Measurements from ENCODE around the gene PLXNA4.

PLXNA4 gene

DNA sequence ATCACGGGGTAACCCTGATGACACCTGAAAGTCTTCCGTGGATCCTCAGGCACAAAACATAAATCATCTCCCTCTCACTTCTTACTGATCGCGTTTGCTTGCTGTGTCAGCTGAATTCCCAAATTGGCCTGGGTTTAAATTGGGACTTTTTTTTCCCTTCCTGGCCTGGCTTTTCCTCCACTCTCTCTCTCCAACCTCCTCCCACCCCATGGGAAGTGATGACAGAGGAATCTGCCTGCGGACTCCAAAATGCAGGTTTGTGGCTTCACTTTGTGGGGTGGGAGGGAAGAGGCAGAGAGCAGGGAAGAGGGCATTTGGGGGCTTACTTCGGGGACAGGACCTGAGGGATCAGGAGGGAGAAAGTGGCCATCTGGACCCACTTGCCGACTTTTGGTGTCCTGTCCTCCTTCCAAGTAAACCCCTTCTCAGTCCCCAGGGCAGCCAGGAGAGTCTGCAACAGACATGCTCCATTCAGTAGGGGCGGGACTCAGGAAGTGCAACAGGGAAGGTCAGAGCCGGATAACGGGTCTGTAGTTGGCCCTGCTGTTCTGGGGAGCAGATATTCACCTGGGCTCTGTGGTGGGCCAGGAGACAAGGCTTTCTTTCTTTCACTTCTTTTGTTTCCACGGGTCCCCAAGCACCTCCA, 172.7 kb downstream of the PLXNA4 start:
- Histone ChIP-seq H3K4me1 (ENCODE audit: control insufficient read depth, insufficient read depth, low read depth, low read length) (no peaks in the 10 kb centered on the region), H3K4ac (ENCODE audit: low read depth in 1 of 2, low read length in 2 of 2) (no peak overlapping the region), H3K14ac (ENCODE audit: low read length in 2 of 2) (no peak overlapping the region), H3K79me1 (replicated peaks; ENCODE audit: low read length, poor library complexity, severe bottlenecking) (no peaks in the 10 kb centered on the region), H3K4me3 (ENCODE audit: insufficient read depth in 1 of 2, low read depth in 1 of 2, low read length in 2 of 2) (peak overlapping the region in 1 of 2 experiments; percentile 54), H4K8ac (ENCODE audit: low read length) (no peak overlapping the region), H2BK5ac (ENCODE audit: low read depth, low read length, poor library complexity, severe bottlenecking) (no peak overlapping the region), H3K27ac (ENCODE audit: low read length, poor library complexity, severe bottlenecking) (no peak overlapping the region), H2AK5ac (ENCODE audit: low read length, severe bottlenecking) (no peak overlapping the region), H3K27me3 (ENCODE audit: control insufficient read depth in 1 of 2, insufficient read depth in 1 of 2, low read length in 2 of 2) (no peaks in the 10 kb centered on the region), H2BK12ac (ENCODE audit: low read length in 2 of 2) (no peak overlapping the region), H3K9me3 (ENCODE audit: control insufficient read depth, low read length) (no peaks in the 10 kb centered on the region), H3K23ac (ENCODE audit: low read length in 2 of 2) (no peak overlapping the region), H3K18ac (ENCODE audit: low read depth in 1 of 2, low read length in 2 of 2) (no peak overlapping the region), H3K9ac (ENCODE audit: low read length) (peak overlapping the region; percentile 55), H2AFZ (ENCODE audit: low read depth, low read length) (no peak overlapping the region), H3K36me3 (ENCODE audit: control insufficient read depth in 1 of 2, insufficient read depth in 2 of 2, low read depth in 1 of 2, low read length in 2 of 2) (no peaks in the 10 kb centered on the region), H3K4me2 (ENCODE audit: low read length, poor library complexity, severe bottlenecking) (no peak overlapping the region), H2BK15ac (ENCODE audit: low read depth, poor library complexity, severe bottlenecking) (no peak overlapping the region), H2BK120ac (ENCODE audit: low read depth, low read length) (no peak overlapping the region), H4K91ac (ENCODE audit: low read length) (no peak overlapping the region)
- no peak for DNase-seq
- 64% methylated on average over 10 of the region's 11 CpGs for WGBS

DNA sequence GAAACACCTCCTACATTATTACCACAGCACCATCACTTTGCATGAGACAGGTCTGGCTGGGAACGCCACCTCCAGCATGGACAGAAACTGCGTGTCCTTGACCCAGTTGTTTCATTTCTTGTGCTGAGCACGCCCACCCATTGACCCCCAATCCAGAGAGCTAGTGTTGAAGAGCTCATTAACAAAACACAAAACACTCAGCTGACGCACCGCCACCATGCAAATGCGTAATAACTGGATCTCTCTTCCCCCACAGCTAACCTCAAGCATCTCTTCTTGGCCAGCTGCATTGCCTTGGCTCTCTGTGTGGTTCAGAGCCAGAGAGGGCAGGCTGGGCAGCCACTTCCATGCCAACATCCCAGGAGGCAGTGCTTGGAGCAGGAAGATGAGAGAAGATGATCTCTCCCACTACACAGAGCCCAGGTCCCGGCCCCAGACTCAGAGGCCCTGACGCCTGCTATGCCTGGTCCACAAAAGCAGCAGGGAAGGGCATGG, 173.5 kb downstream of the PLXNA4 start:
- H4K8ac ChIP-seq (ENCODE audit: low read length): no peak overlapping the region
- H2AK5ac ChIP-seq (ENCODE audit: low read length, severe bottlenecking): no peak overlapping the region
- H3K4ac ChIP-seq (ENCODE audit: low read depth in 1 of 2, low read length in 2 of 2): no peak overlapping the region
- no peak overlapping the region for H2BK120ac ChIP-seq (ENCODE audit: low read depth, low read length)
- peak overlapping the region; percentile 18 for H4K91ac ChIP-seq (ENCODE audit: low read length)
- no peak overlapping the region for H2BK15ac ChIP-seq (ENCODE audit: low read depth, poor library complexity, severe bottlenecking)
- no peaks in the 10 kb centered on the region for H3K79me1 ChIP-seq (replicated peaks; ENCODE audit: low read length, poor library complexity, severe bottlenecking)
- no peak overlapping the region for H3K18ac ChIP-seq (ENCODE audit: low read depth in 1 of 2, low read length in 2 of 2)
- H2BK5ac ChIP-seq (ENCODE audit: low read depth, low read length, poor library complexity, severe bottlenecking): no peak overlapping the region
- H2BK12ac ChIP-seq (ENCODE audit: low read length in 2 of 2): no peak overlapping the region
- no peak for DNase-seq
- no peaks in the 10 kb centered on the region for H3K36me3 ChIP-seq (ENCODE audit: control insufficient read depth in 1 of 2, insufficient read depth in 2 of 2, low read depth in 1 of 2, low read length in 2 of 2)
- H3K23ac ChIP-seq (ENCODE audit: low read length in 2 of 2): no peak overlapping the region
- no peak overlapping the region for H3K14ac ChIP-seq (ENCODE audit: low read length in 2 of 2)
- no peak overlapping the region for H2AFZ ChIP-seq (ENCODE audit: low read depth, low read length)
- H3K9ac ChIP-seq (ENCODE audit: low read length): peak overlapping the region; percentile 55
- H3K4me3 ChIP-seq (ENCODE audit: insufficient read depth in 1 of 2, low read depth in 1 of 2, low read length in 2 of 2): peak overlapping the region in 1 of 2 experiments; percentile 54
- H3K27me3 ChIP-seq (ENCODE audit: control insufficient read depth in 1 of 2, insufficient read depth in 1 of 2, low read length in 2 of 2): no peaks in the 10 kb centered on the region
- H3K27ac ChIP-seq (ENCODE audit: low read length, poor library complexity, severe bottlenecking): no peak overlapping the region
- WGBS: 88% methylated on average over 7 of the region's 8 CpGs
- no peaks in the 10 kb centered on the region for H3K9me3 ChIP-seq (ENCODE audit: control insufficient read depth, low read length)
- no peak overlapping the region for H3K4me2 ChIP-seq (ENCODE audit: low read length, poor library complexity, severe bottlenecking)
- H3K4me1 ChIP-seq (ENCODE audit: control insufficient read depth, insufficient read depth, low read depth, low read length): no peaks in the 10 kb centered on the region

DNA sequence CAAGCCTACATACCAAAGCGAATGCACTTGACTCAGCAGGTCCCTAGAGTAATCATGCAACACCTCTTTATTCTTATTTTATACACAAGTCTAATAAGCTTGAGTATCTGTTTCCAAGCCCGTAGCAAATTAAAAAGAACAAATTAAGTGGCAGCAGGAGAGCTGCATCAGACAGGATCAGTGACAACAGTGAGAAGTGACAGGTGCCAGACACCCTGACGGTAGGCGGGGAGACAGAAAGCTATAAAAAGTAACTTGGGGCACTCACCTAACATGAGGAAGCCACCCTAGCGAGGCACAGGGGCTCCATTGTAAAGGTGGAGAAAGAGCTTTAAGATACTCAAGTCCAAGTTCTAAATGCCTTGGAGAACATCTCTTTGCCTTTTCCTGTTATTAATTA, 174.2 kb downstream of the PLXNA4 start:
- H3K27me3 ChIP-seq (ENCODE audit: control insufficient read depth in 1 of 2, insufficient read depth in 1 of 2, low read length in 2 of 2): no peaks in the 10 kb centered on the region
- H3K18ac ChIP-seq (ENCODE audit: low read depth in 1 of 2, low read length in 2 of 2): no peak overlapping the region
- no peaks in the 10 kb centered on the region for H3K36me3 ChIP-seq (ENCODE audit: control insufficient read depth in 1 of 2, insufficient read depth in 2 of 2, low read depth in 1 of 2, low read length in 2 of 2)
- H2BK5ac ChIP-seq (ENCODE audit: low read depth, low read length, poor library complexity, severe bottlenecking): no peak overlapping the region
- H3K27ac ChIP-seq (ENCODE audit: low read length, poor library complexity, severe bottlenecking): no peak overlapping the region
- H2BK12ac ChIP-seq (ENCODE audit: low read length in 2 of 2): no peak overlapping the region
- WGBS: 93% methylated on average over 5 of the region's 5 CpGs
- no peaks in the 10 kb centered on the region for H3K79me1 ChIP-seq (replicated peaks; ENCODE audit: low read length, poor library complexity, severe bottlenecking)
- no peak overlapping the region for H4K8ac ChIP-seq (ENCODE audit: low read length)
- no peak overlapping the region for H2BK120ac ChIP-seq (ENCODE audit: low read depth, low read length)
- no peak overlapping the region for H2AK5ac ChIP-seq (ENCODE audit: low read length, severe bottlenecking)
- H3K4me3 ChIP-seq (ENCODE audit: insufficient read depth in 1 of 2, low read depth in 1 of 2, low read length in 2 of 2): no peak overlapping the region
- H3K9ac ChIP-seq (ENCODE audit: low read length): no peak overlapping the region
- no peak overlapping the region for H2BK15ac ChIP-seq (ENCODE audit: low read depth, poor library complexity, severe bottlenecking)
- H4K91ac ChIP-seq (ENCODE audit: low read length): no peak overlapping the region
- H3K4me1 ChIP-seq (ENCODE audit: control insufficient read depth, insufficient read depth, low read depth, low read length): no peaks in the 10 kb centered on the region
- H2AFZ ChIP-seq (ENCODE audit: low read depth, low read length): no peak overlapping the region
- H3K4me2 ChIP-seq (ENCODE audit: low read length, poor library complexity, severe bottlenecking): no peak overlapping the region
- DNase-seq: no peak
- H3K4ac ChIP-seq (ENCODE audit: low read depth in 1 of 2, low read length in 2 of 2): no peak overlapping the region
- no peak overlapping the region for H3K14ac ChIP-seq (ENCODE audit: low read length in 2 of 2)
- H3K9me3 ChIP-seq (ENCODE audit: control insufficient read depth, low read length): no peaks in the 10 kb centered on the region
- H3K23ac ChIP-seq (ENCODE audit: low read length in 2 of 2): no peak overlapping the region

DNA sequence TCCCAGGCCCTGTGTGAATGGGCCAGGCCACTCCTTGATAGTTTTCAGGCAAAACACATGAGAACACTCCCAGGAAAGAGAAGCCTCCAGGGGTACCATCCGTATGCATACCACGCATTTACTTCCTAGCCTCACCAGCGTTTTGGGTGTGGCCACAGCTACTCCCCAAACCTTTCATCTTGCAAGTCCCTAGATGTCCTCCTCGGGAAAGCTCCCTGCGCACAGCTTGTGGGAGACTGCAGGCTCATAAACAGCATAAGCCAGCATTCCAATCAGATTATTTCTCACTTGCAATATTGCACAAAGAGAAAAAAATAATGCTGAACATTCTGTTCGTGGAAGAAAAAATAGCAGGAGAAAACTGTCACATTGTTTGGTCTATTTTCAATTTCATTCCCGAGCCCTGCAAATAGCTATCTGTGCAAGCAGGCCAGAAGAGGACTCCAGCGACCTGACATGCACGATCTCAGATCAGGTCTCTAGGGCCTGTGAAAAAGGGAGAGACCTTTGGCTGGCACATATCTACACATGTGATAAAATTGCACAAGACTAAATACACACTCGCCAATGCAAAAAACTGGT, 175.6 kb downstream of the PLXNA4 start:
- H2AFZ ChIP-seq (ENCODE audit: low read depth, low read length): no peak overlapping the region
- no peak for DNase-seq
- H3K4me2 ChIP-seq (ENCODE audit: low read length, poor library complexity, severe bottlenecking): no peak overlapping the region
- H3K79me1 ChIP-seq (replicated peaks; ENCODE audit: low read length, poor library complexity, severe bottlenecking): no peaks in the 10 kb centered on the region
- H2BK5ac ChIP-seq (ENCODE audit: low read depth, low read length, poor library complexity, severe bottlenecking): no peak overlapping the region
- no peak overlapping the region for H4K91ac ChIP-seq (ENCODE audit: low read length)
- H2AK5ac ChIP-seq (ENCODE audit: low read length, severe bottlenecking): no peak overlapping the region
- H3K9ac ChIP-seq (ENCODE audit: low read length): peak overlapping the region; percentile 62
- no peak overlapping the region for H3K4ac ChIP-seq (ENCODE audit: low read depth in 1 of 2, low read length in 2 of 2)
- H3K27me3 ChIP-seq (ENCODE audit: control insufficient read depth in 1 of 2, insufficient read depth in 1 of 2, low read length in 2 of 2): no peaks in the 10 kb centered on the region
- no peak overlapping the region for H3K18ac ChIP-seq (ENCODE audit: low read depth in 1 of 2, low read length in 2 of 2)
- no peak overlapping the region for H3K23ac ChIP-seq (ENCODE audit: low read length in 2 of 2)
- H3K27ac ChIP-seq (ENCODE audit: low read length, poor library complexity, severe bottlenecking): no peak overlapping the region
- WGBS: 74% methylated on average over 10 of the region's 10 CpGs
- H3K14ac ChIP-seq (ENCODE audit: low read length in 2 of 2): no peak overlapping the region
- no peaks in the 10 kb centered on the region for H3K36me3 ChIP-seq (ENCODE audit: control insufficient read depth in 1 of 2, insufficient read depth in 2 of 2, low read depth in 1 of 2, low read length in 2 of 2)
- no peak overlapping the region for H2BK120ac ChIP-seq (ENCODE audit: low read depth, low read length)
- H2BK12ac ChIP-seq (ENCODE audit: low read length in 2 of 2): no peak overlapping the region
- H3K9me3 ChIP-seq (ENCODE audit: control insufficient read depth, low read length): no peaks in the 10 kb centered on the region
- no peak overlapping the region for H4K8ac ChIP-seq (ENCODE audit: low read length)
- H3K4me1 ChIP-seq (ENCODE audit: control insufficient read depth, insufficient read depth, low read depth, low read length): no peaks in the 10 kb centered on the region
- H2BK15ac ChIP-seq (ENCODE audit: low read depth, poor library complexity, severe bottlenecking): no peak overlapping the region
- H3K4me3 ChIP-seq (ENCODE audit: insufficient read depth in 1 of 2, low read depth in 1 of 2, low read length in 2 of 2): peak overlapping the region in 1 of 2 experiments; percentile 9
